ACHN (cell line): ENCODE data around the gene TSNAXIP1.
"Not testable (repeated sequence)": the region's sequence is repeated elsewhere in the genome, so short reads cannot be mapped to it uniquely, and the experiment has no call there.

Source experiments
- DNase-seq: peaks from one replicate; pipeline ENCODE4 v3.0.0-alpha.2; 2015
- in situ Hi-C: cut with HindIII; loops from 2 replicates; pipeline ENCODE4 v1.10.0; 2017; ENCODE audit warnings: low sequenced_read_pairs, low pct_ligation_motif_present, low pct_unique_long_range_greater_than_20kb

TSNAXIP1 gene

DNA sequence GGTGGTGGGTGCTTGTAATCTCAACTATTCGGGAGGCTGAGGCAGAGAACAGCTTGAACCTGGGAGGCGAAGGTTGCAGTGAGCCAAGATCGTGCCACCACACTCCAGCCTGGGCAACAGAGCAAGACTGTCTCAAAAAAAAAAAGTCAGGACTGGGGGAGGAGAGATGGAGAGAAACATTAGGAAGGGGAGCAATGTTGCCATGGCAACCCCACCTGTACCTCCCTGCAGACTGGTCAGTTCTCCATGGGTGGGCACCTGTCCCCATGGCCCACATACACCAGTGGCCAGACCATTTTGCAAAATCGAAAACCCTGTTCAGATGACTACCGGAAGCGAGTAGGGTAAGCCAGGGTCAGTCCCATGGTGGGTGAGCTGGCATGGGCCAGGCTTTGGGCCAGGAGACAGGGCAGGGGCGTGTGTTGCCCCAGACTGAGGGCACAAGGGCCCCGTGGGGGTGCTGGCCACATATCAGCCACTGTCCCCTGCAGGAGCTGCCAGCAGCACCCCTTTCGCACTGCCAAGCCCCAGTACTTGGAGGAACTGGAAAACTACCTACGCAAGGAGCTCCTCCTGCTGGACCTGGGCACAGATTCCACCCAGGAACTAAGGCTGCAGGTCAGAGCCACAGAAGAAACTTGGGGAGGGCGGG is 14.0 kb downstream of the TSNAXIP1 start:
- in situ Hi-C loops = no loop called here
- DNase-seq = no peak

DNA sequence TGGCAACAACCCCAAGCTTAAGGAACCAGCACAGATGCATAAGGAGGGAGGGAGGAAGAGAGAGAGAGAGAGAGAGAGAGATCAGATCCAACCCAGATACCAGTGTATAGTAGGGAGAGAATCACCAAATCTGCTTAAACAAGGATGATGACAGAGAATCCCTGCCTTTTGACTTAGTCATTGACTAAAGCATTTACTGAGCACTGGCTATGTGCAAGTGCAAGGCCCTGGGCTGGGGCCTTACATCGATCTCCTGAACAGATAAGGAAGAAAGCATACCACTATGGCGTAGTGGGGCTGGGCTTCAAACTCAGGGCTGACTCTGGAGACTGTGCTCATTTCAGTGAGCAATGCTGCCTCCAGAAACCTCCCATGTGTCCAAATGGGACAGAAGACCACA is 15.8 kb downstream of the TSNAXIP1 start:
- in situ Hi-C loops = no loop called here
- DNase-seq = no peak

DNA sequence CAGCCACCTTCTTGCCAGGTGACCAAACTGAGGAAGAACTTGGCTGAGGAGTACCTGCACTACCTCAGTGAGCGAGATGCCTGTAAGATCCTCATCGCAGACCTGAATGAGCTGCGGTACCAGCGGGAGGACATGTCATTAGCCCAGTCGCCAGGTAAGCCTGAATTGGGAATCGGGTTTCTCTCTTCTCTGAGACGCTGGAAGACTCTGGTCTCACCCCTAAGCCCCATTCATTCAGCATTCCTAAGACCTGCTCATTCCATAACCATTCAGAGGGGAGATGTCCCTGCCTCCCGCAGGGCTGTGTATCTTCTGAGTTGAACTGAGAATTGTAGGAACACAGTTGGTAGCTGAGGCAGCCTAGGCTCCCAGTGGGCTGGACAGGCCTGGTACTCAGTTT is 18.4 kb downstream of the TSNAXIP1 start:
- no peak for DNase-seq
- in situ Hi-C loops = no loop called here

- no peak for DNase-seq
- in situ Hi-C loops = no loop called here
Measured at GRCh38 chr16:67825906-67826305, 19.2 kb downstream of the TSNAXIP1 start.

DNA sequence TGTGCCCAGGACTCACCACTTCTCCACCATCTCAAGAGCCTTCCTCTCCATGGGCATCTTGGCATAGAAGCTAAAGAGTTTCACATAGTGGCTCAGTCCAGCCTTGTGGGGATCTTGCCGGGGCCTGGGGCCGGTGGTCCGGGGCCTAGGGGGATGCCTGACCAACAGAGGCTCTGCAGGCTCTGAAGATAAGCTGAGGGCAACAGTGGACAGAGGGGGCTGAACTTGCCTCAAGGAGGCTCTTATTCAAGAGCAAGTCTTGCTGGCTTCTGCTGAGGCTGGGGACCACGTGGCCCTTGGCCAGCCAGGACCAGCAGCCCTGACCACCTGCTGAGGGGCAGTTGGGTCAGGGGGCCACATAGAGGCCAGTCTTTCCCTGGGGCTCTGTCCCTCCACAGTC is 22.0 kb downstream of the TSNAXIP1 start:
- no peak for DNase-seq
- in situ Hi-C loops = no loop called here

DNA sequence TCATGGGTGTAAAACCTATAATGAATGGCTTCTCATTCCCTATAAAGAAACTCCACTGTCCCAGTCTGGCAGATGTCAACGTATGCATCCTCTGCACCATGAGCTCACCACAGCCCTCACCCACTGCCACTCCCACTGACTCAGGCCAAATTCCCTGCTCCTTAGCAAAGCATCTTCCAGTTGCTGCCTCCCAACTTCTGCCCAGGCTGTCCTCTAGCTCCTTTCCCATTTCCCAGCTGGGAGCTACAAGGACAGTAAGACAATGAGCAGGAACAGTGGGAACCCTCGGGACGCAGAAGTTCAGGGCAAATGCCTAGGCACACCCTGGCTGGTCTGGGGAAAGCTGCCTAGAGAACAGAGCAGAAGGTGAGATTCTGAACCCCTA is 26.3 kb downstream of the TSNAXIP1 start:
- in situ Hi-C loops = no loop called here
- peak; percentile 37 for DNase-seq

DNA sequence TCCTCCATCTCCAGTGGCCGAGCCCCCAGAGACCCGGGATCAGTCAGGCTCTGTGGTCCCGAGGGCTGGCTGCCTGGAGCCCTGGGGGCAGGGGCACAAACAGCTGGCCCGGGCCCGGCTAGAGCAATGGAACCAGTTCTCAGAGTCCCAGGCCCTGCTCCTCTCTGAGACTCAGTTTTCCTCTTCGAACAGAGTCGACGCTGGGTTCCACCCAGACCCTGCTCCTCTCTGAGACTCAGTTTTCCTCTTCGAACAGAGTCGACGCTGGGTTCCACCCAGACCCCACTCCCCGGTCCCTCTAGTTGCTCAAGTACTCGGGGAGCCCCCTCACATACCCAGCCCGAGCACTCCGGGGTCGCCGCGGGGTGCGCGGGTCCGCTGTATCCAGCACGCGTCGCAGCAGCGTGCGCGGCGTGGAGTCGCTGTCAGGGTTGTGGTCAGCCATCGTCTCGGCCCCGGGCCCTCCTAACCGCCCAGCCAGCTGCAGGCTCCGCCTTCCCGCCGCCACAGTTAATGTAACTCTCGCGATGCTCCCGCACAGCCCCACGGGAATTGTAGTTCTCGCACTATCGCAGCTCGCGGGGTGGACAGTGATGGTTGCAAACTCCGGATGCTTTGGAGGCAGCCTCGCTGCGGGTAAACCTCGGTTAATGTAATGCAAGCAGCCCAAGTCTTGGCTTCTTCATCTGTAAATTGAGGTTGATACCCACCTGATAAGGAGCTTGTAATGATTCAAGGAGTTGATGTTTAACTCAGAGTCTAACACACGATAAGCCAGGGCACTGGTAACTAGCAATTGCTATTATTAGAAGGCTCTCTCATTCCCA is 26.9 kb downstream of the TSNAXIP1 start:
- peak; percentile 95 for DNase-seq
- in situ Hi-C loops = no loop called here

DNA sequence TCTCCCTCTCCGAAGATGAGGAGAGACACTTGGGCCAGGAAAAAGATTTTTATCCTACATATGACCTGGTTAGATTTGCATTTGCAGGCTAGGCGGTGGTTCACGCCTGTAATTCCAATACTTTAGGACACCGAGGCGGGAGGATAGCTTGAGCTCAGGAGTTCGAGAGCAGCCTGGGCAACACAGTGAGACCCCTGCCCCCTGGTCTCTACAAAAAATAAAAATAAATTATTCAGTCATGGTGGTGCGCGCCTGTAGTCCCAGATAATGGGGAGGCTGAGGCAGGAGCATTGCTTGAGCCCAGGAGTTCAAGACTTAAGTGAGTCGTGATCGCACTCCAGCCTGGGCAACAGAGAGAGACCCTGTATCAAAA is 27.5 kb downstream of the TSNAXIP1 start:
- DNase-seq = no peak
- in situ Hi-C loops = no loop called here

- DNase-seq, in situ Hi-C loops: not testable (repeated sequence)
Measured at GRCh38 chr16:67837190-67837589, 30.5 kb downstream of the TSNAXIP1 start.

DNA sequence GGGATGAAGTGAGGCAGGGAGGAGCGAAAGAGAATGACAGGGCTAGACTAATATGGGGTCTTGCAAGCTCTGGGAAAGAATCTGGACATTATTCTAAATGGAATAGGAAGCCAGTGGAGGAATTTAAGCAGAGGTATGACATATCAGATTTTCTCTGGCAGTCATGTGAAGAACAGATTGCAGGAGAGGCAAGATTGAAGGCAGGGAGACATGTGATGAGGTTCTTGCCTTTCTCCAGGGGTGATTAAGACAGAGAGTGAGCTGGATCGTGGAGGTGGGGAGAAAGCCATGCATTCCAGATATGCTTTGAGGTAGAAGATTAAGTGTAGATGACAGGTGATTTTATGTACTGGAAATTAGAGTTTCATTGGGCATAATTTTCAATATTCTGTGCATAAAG is 31.1 kb downstream of the TSNAXIP1 start:
- in situ Hi-C loops = no loop called here
- no peak for DNase-seq

DNA sequence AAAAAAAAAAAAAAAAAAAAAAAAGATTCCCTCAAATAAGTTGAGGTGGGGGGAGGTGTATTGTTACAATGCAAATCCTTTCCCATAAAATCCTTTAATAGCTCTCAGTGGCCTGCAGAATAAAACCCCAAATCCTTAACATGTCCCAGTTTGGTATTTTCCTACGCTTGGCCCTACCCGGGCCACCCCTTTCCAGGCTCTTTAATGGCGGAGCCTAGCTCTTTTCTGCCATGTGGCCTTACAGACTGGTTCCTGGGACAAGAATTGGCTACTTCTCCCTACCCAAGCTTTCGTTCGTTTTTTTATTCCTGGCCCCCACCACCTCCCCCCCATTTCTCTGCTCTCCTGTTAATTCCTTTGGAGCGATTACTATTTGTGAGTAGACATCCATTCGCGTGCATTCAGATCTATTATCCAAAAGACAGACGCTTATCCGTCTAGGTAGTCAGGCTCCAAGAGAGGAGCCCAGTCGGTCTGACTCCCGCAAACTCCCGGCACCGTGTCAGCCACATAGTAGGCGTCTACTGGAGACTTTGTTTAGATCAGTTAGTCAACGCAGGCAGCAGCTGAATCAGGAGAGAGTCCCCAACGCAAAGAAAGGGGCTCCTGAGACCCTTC is 34.6 kb downstream of the TSNAXIP1 start:
- no peak for DNase-seq
- in situ Hi-C loops = no loop called here

GRCh38 chr16:67841816-67842508 is 35.3 kb downstream of the TSNAXIP1 start, which contains the start of gene THAP11:
TSS of gene THAP11 (plus strand) at chr16:67842320. CDS start at chr16:67842555, 235 bp downstream.
- in situ Hi-C loops = no loop called here

GRCh38 chr16:67842509-67843342 is 36.0 kb downstream of the TSNAXIP1 start:
- DNase-seq = no peak
- in situ Hi-C loops = no loop called here

More at GRCh38 chr16:67841816-67842508, 35.3 kb downstream of the TSNAXIP1 start, which contains the start of gene THAP11:
- peak; percentile 98 for DNase-seq

DNA sequence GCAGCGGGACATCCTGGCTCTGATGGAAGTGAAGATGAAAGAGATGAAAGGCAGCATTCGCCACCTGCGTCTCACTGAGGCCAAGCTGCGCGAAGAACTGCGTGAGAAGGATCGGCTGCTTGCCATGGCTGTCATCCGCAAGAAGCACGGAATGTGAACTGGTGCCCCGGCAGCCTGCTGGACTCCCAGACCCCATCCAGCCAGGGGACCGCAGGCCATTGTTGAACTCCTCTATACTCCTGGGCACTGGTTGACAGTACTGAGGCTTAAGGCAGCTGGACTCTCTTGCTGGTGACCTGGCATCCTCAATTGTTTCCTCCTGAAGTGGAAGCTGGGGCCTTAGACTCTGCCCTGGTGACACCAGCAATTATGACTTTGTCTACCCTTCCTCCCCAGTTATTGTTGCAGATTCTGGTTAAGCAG is 36.7 kb downstream of the TSNAXIP1 start:
- in situ Hi-C loops = no loop called here
- no peak for DNase-seq

GRCh38 chr16:67844497-67844896 is 37.8 kb downstream of the TSNAXIP1 start:
- in situ Hi-C loops = no loop called here
- DNase-seq = peak; percentile 16

DNA sequence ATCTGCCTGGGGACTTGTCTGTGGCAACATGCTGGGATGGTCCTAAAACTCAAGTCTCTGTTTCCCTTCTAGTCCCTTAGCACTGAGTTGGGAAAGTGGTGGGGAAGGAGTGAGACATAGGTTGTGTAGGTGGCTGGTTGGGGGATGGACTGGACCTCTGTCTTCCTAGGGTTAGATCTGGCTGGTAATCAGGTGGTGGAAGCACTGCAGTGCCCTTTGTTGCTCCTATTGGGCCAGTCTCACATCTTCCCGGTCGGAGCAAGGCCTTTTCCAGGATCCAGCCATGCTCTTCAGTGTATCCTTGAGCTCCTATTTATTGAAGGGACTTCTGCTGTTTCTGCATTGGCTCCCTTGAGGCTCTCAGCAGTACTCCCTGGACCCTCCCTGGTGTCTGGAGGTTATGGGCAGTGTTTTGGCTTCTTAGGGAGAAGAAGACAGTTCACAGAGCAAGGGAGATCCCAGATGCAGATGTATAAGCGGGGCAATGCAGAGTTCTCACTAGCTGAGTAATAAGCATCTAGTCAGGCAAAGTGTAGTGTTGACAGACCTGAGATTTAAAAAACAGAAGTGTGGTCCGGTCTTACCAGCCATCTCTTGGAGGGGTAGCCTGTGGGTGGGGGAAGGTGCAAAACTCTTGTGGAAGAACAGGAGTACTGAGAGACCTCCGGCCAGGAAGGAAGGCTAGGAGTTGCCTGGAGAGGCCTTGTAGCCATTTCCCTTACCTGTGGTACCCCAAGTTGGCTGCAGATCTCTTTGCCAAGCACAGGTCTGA is 38.8 kb downstream of the TSNAXIP1 start:
- in situ Hi-C loops = no loop called here
- DNase-seq = no peak

- peak; percentile 9 for DNase-seq
- in situ Hi-C loops = no loop called here
Measured at GRCh38 chr16:67846063-67846319, 39.3 kb downstream of the TSNAXIP1 start.
